Epithelial cell of esophagus (primary cell): ENCODE data around the gene RBMXL3.
"Not testable (repeated sequence)": the region's sequence is repeated elsewhere in the genome, so short reads cannot be mapped to it uniquely, and the experiment has no call there.

Experiments
- DNase-seq: peaks from one replicate; pipeline ENCODE4 v3.0.0; 2010; ENCODE audit warnings: low read depth
- H3K4me3 ChIP-seq: 2 replicates; pipeline ENCODE4 v1.5.1; 2011; ENCODE audit warnings: mild to moderate bottlenecking, low read length, control low read depth
- TF ChIP-seq, protein P1 (sequence below): IDR thresholded peaks from 2 replicates; pipeline ENCODE4 v1.5.1; 2011; ENCODE audit warnings: low read depth, mild to moderate bottlenecking, low read length, control low read depth, inconsistent platforms; ENCODE audit not compliant: insufficient read depth; ENCODE audit errors: missing control alignments

The RBMXL3 gene

DNA sequence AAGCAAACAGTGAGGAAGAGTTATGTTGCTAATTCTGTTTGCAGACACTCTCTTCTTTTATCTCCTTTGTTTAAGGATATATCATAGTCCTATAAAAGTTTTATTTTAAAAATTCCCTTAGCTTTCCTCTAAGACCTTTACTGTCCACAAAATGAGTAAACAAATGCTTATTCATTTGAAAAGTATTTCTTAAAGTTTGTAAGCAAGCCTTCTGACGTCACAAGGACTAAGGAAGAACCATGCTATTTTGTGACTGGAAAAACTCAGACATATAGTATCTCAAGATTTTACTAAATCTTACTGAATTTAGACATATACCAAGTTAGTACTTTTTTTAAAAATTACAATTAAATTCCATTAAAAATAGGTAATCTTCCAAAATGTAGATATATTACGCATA, 5.2 kb upstream of the RBMXL3 start:
- TF ChIP-seq, protein P1, sequence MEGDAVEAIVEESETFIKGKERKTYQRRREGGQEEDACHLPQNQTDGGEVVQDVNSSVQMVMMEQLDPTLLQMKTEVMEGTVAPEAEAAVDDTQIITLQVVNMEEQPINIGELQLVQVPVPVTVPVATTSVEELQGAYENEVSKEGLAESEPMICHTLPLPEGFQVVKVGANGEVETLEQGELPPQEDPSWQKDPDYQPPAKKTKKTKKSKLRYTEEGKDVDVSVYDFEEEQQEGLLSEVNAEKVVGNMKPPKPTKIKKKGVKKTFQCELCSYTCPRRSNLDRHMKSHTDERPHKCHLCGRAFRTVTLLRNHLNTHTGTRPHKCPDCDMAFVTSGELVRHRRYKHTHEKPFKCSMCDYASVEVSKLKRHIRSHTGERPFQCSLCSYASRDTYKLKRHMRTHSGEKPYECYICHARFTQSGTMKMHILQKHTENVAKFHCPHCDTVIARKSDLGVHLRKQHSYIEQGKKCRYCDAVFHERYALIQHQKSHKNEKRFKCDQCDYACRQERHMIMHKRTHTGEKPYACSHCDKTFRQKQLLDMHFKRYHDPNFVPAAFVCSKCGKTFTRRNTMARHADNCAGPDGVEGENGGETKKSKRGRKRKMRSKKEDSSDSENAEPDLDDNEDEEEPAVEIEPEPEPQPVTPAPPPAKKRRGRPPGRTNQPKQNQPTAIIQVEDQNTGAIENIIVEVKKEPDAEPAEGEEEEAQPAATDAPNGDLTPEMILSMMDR = no peak
- no peak for DNase-seq

DNA sequence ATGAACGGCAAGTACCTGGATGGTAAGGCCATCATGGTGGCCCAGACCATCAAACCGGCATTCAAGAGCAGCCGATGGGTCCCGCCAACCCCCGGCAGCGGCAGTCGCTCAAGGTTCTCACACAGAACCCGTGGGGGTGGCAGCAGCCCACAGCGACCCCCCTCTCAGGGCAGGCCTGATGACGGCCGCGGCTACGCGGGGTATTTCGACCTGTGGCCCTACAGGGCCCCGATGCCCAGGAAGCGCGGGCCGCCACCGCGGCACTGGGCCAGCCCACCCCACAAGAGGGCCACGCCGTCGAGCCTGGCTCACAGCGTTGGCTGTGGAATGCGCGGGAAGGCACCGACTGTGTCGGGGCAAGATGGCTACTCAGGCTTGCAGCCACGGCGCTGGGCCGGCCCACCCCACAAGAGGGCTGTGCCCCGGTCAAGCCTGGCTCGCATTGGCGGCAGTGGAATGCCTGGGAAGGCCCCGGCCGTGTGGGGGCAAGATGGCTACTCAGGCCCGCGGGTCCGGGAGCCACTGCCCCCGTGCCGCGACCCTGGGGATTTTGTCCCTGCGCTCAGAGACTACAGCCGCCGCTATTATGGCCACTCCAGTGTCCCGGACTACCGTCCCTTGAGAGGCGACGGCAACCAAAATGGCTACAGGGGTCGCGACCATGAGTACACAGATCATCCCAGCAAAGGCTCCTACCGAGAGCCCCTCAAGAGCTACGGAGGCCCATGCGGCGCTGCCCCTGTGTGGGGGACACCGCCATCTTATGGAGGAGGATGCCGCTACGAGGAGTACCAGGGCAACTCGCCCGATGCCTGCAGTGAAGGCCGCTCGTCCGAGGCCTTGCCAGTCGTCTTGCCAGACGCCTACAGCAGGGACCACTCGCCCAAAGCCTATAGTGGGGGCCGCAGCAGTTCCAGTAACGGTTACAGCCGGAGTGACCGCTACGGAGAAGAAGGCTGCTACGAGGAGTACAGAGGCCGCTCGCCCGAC, 731 bp downstream of the RBMXL3 start:
- no peak overlapping the region for H3K4me3 ChIP-seq
- no peak for DNase-seq
- TF ChIP-seq, protein P1 = no peak

More for the DNA sequence above, 5.2 kb upstream of the RBMXL3 start:
- H3K4me3 ChIP-seq = no peak overlapping the region

DNA sequence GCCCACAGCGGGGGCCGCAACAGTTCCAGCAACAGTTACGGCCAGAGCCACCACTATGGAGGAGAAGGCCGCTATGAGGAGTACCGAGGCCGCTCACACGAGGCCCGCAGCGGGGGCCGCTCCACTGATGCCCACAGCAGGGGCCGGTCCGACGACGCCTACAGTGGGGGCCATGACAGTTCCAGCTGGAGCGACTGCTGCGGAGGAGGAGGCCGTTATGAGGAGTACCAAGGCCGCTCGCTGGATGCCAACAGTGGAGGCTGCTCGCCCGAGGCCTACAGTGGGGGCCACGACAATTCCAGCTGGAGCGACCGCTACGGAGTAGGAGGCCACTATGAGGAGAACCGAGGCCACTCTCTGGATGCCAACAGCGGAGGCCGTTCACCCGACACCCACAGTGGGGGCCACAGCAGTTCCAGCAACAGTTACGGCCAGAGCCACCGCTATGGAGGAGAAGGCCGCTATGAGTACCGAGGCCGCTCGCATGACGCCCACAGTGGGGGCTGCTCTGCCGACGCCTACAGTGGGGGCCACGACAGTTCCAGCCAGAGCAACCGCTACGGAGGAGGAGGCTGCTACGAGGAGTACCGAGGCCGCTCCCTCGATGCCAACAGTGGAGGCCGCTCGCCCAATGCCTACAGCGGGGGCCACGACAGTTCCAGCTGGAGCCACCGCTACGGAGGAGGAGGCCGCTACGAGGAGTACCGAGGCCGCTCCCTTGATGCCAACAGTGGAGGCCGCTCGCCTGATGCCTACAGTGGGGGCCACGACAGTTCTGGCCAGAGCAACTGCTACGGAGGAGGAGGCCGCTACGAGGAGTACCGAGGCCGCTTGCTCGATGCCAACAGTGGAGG, 1.7 kb downstream of the RBMXL3 start:
- TF ChIP-seq, protein P1 = no peak
- no peak for DNase-seq
- no peak overlapping the region for H3K4me3 ChIP-seq

DNA sequence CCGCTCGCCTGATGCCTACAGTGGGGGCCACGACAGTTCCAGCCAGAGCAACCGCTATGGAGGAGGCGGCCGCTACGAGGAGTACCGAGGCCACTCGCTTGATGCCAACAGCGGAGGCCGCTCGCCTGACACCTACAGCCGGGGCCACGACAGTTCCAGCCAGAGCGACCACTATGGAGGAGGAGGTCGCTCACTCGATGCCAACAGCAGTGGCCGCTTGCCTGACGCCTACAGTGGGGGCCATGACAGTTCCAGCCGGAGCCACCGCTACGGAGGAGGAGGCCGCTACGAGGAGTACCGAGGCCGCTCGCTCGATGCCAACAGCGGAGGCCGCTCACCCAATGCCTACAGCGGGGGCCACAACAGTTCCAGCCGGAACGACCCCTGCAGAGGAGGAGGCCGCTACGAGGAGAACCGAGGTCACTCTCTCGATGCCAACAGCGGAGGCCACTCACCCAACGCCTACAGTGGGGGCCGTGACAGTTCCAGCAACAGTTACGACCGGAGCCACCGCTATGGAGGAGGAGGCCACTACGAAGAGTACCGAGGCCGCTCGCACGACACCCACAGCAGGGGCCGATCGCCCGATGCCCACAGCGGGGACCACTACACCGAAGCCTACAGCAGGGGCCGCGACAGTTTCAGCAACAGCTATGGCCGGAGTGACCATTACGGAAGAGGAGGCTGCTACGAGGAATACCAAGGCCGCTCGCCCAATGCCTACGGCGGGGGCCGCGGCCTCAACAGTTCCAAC, 2.5 kb downstream of the RBMXL3 start:
- DNase-seq = no peak
- TF ChIP-seq, protein P1 = no peak
- H3K4me3 ChIP-seq = no peak overlapping the region

DNA sequence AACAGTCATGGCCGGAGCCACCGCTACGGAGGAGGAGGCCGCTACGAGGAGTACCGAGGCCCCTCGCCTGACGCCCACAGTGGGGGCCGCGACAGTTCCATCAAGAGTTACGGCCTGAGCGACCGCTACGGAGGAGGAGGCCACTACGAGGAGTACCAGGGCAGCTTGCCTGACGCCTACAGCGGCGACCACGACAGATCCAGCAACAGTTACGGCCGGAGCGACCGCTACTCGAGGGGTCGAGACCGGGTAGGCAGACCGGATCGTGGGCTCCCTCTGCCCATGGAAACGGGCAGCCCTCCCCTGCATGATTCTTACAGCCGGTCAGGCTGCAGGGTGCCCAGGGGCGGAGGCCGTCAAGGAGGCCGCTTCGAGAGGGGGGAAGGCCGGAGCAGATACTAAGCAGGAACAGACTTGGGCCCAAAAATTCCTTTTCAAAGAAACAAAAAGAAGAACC, 3.1 kb downstream of the RBMXL3 start:
- no peak for DNase-seq
- TF ChIP-seq, protein P1 = no peak
- H3K4me3 ChIP-seq = no peak overlapping the region

DNA sequence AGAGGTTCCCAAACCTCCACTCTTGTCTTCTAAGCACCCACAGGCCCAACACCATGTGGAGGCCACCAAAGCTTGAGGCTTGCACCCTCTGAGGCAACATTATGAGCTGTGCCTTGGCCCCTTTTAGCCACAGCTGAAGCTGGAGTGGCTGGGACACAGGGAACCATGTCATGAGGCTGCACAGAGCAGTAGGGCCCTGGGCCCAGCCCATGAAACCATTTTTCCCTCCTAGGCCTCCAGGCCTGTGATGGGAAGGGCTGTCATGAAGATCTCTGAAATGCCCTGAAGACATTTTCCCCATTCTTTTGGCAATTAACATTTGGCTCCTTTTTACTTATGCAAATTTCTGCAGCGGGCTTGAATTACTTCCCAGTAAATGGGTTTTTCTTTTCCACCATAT, 14.8 kb downstream of the RBMXL3 start:
- no peak for DNase-seq
- TF ChIP-seq, protein P1 = no peak
- no peak overlapping the region for H3K4me3 ChIP-seq

DNA sequence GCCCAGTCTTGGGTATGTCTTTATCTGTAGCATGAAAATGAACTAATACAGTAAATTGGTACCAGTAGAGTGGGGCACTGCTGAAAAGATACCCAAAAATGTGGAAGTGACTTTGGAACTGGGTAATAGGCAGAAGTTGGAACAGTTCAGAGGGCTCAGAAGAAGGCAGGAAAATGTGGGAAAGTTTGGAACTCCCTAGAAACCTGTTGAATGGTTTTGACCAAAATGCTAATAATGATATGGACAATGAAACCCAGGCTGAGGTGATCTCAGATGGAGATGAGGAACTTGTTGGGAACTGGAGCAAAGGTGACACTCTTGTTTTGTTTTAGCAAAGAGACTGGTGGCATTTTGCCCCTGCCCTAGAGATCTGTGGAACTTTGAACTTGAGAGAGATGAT, 20.3 kb downstream of the RBMXL3 start:
- not testable (repeated sequence) for DNase-seq, H3K4me3 ChIP-seq
